Hematopoietic multipotent progenitor cell treated with erythropoietin and hydrocortisone succinate and interleukin-3 and kit ligand, for 15 days (in vitro differentiated cells): ENCODE measurements around the gene LRG1.
"Not testable (repeated sequence)": the region's sequence is repeated elsewhere in the genome, so short reads cannot be mapped to it uniquely, and the experiment has no call there.

Experiments
- DNase-seq: peaks from one replicate; pipeline ENCODE4 v3.0.0-alpha.2; 2015; ENCODE audit warnings: low spot score

LRG1 gene

DNA sequence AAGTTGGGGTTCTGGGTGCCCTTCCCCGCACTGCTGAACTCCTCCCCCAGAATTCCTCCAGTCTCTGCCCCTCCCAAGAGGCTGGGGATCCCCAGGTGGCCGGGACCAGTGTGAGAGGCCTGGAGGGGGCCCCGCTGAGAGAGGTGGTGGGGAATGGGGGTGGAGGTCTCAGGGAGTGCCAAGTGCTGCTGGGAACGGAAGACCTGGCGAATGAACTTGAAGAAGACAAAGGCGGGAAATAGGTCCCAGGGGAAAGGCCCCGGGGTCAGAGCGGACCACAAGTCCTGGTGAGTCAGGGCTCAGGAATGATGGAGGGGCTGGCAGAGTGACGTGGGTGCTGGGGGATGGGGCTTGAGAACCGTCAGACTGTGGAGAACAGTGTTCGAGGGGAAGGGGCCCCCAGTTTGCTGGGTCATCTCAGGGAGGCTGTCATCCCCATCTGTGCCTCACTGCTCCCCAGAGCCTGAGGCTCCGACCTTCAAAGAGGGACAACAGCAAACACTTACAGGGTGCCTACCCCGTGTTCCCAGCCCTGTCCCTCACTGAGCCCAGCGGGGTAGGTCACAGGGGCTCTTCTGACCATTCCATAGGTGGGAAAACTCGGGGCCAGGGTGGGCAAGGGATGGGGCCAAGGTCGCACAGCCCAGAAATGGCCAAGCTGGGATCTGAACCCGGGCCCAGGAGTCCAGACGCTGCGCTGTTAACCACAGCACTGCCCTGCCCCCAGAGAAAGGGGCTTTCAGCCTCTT is 35.6 kb upstream of the LRG1 start:
- no peak for DNase-seq

DNA sequence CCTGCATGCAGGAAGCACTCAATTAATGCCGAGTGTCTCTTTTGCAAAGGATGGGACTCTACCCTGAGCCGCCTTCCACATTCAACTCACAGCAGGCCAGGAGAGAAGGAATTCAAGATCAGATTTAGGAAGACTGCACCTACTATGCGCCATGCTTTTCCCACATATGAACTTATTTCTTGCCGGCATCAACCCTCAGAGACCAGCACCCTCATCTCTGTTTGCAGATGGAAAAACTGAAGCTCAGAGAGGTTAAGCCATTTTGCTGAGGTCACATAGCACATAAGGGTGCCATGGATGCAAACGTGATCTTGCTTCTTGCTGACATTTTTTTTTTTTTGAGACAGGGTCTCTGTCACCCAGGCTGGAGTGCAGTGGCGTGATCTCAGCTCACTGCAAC is 33.8 kb upstream of the LRG1 start:
- no peak for DNase-seq

DNA sequence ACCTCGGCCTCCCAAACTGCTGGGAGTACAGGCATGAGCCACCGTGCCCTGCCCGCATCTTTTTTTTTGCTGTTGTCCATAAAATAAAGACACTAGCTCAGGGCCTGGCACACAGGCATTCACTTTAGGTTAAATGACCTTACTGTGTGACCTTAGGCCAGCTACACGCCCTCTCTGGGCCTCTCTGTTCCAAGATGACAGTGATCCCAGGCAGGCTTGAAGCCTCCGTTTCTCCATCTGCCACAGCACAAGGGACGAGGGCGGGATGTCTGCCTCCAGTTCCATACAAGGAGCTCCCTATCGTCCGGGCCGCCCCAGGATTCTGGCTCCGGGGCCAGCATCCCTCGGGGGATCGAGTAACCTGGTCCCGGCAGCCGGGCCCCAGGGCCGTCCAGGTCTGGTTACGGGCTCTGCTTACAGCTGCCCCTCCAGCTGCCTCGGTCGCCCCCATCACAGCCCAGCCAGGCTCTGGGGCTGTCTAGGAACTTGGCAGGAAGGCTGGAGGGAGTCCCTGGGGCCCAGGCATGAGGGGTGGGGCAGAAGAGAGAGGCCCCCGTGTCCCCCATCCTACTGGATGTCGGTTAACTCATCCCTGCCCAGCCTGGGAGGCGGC is 31.6 kb upstream of the LRG1 start:
- DNase-seq: no peak

DNA sequence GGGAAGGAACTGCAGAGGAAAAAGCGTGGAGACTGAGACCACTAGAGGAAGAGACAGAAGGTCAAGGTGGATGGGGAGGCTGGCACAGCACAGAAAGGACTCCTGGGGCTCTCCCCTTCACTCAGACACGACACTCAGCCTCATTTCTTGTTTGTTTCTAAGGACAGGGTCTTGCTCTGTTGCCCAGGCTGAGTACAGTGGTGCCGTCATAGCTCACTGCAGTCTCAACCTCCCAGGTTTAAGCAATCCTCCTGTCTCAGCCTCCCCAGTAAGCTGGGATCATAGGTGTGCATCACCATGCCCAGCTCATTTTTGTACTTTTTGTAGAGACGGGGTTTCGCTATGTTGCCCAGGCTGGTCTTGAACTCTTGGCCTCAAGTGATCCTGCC is 31.1 kb upstream of the LRG1 start:
- DNase-seq: no peak

DNA sequence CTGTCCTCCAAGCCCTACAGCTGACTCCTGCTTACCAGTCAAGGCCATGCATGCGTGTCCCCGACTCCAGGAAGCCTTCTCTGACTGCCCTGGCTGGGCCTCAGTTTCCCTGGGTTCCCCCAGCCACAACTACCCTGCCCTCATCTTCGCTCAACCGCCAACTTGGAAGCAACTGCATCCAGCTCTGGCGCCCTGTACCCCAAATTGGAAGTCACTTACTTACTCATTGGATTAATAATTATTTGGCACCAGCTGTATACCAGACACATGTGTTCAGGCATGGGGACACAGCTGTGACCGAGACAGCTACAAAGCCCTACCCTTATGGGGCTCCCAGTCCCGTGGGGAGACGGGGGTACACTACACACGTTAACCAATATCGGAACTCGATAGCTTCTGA is 30.6 kb upstream of the LRG1 start:
- no peak for DNase-seq

DNA sequence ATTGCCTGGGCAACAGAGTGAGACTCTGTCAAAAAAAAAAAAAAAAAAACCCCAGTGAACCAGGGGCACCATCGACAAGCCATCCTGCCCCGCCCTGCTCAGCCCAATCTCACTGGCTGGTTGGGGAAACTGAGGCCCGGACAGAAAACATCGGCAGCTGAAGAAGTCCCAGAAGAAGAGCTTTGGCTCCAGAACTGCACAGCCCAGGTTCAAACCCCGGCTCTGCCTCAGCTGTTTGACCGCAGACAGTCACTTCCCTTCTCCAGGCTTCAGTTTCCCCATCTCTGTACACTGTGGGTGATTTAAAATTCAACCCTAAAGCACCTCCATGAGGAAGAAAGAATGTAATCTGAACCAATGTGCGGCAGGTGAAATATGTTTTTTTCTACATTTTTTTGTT is 29.1 kb upstream of the LRG1 start:
- no peak for DNase-seq

DNA sequence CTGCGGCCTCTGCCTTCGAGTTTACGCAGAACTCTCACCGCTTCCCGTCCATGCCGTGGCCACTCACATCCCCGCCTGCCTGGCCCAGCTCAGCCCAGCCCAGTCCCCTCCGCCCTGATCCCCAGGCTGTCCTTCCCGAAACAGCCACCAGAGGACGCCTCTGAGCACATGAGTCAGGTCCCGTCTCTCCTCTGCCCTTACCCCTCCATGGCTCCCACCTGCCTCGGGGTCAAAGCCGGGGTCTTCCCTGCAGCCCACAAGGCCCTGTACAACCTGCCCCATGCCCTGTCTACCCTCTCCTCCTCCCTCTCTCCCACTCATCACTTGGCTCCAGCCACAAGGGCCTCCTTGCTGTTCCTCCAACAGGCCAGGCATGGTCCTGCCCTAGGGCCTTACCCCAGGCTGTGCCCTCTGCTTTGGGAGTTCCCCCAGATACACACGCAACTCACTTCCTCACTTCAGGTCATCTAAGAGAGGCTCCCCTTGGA is 27.8 kb upstream of the LRG1 start:
- peak; percentile 61 for DNase-seq

DNA sequence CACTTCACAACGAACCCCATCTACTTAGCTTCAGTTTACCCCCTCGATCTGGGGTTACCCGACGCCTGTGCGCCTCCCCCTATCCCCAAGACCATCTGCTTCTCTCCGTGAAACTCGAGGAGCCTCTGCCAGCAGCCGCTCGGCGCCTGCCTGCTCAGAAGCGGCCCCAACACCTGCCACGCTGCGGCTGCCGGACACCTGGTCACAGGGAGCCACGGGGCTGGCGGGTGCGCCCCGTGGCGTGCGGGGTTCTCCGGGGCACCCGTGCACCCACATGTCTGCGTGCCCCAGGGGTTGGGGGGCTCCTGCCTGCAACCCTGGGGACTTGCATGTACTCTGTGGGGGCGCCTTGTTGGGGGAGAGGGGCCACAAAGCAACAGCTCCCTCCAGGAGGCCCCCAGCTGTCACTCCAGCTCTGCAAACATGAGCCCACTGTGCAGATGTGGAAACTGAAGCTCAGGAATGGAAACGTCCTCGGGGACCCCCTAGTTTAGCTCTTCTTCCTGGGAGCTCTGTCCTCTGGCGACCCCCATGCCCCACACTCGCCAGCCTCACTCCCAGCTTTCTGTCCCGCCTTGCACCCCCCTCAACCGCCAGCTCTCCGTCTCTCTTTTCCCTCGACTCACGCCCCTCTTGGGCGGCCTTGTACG is 26.7 kb upstream of the LRG1 start:
- no peak for DNase-seq

DNA sequence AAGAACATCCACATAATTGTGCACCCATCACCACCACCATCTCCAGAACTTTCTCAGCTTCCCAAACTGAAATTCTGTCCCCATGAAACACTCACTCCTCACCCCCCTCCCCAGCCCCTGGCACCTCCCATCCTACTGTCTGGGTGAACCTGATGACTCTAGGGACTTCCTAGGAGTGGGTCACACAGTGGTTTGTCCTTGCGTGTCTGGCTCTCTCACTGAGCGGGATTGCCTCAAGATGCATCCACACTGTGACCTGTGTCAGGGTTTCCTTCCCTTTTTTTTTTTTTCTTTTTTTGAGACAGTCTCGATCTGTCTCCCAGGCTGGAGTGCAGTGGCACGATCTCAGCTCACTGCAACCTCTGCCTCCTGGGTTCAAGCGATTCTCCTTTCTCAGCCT is 23.7 kb upstream of the LRG1 start:
- not testable (repeated sequence) for DNase-seq

DNA sequence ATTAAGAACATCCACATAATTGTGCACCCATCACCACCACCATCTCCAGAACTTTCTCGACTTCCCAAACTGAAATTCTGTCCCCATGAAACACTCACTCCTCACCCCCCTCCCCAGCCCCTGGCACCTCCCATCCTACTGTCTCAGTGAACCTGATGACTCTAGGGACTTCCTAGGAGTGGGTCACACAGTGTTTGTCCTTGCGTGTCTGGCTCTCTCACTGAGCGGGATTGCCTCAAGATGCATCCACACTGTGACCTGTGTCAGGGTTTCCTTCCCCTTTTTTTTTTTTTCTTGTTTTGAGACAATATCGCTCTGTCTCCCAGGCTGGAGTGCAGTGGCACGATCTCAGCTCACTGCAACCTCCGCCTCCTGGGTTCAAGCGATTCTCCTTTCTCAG is 22.2 kb upstream of the LRG1 start:
- DNase-seq: not testable (repeated sequence)

DNA sequence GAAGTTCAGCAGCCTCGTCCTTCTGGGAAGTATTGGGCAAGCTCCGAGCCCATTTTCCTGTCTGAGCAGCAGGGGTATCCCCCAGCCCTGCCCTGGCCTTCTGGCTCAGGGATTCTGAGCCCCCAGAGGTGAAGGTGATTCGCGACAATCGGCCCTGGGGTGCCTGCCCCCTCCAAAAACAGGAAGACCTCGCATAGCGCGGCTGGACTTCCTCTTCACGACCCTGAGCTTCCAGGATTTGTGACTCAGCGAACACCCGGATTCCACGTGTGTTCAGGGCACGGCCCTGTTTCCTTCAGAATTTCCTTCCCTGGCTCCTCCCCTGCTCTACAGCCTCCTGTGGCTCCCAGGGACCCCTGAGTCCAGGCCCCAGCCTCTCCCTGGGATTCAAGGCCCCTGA is 19.7 kb upstream of the LRG1 start, which contains the start of gene SEMA6B:
TSS of gene SEMA6B (minus strand) at position 116 of the 400 bp plus-strand sequence. CDS start 1,227 bp downstream, outside the sequence.
- no peak for DNase-seq

DNA sequence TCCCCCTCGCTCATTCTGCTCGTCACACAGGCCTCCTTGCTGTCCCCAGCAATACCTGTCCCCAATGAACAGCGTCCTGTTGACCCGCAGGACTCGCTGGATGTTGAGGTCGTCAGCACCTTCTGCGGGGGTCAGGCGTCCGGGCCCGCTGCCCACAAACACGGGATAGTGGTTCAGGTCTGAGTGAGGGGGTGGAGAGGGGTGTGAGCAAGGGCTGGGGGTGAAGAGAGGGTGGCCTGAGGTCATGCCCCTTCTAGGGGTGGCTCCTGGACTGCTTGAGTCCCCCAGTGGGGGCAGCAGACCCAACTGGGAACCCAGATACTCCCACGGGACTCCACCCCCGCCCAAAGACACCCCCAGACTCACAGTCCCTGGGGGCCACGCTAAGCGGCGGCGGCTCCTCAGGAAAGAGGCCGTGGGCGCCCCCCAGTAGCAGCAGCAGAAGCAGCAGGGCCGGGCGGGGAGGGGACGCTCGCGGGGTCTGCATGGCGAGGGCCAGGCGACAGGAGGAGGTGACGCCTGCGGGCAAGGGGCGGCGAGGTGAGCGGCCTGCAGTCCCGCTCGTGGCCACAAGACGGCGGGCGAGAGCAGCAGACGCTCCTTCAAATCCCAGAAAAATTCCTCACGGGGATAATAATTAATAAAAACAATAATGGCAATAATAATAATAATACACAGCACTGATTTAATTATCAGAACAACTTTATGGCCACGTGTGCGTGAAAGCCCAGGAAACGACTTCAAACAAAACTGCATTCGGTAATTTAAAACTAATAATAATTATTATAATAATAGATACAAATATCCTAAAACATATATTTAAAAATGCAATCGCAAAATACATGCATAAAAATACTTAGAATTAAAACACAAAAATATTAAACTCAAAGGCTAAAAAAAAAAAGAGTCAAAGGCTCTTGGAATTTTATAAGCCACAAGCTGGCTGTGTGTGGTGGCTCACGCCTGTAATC is 18.4 kb upstream of the LRG1 start:
- DNase-seq: peak; percentile 47

DNA sequence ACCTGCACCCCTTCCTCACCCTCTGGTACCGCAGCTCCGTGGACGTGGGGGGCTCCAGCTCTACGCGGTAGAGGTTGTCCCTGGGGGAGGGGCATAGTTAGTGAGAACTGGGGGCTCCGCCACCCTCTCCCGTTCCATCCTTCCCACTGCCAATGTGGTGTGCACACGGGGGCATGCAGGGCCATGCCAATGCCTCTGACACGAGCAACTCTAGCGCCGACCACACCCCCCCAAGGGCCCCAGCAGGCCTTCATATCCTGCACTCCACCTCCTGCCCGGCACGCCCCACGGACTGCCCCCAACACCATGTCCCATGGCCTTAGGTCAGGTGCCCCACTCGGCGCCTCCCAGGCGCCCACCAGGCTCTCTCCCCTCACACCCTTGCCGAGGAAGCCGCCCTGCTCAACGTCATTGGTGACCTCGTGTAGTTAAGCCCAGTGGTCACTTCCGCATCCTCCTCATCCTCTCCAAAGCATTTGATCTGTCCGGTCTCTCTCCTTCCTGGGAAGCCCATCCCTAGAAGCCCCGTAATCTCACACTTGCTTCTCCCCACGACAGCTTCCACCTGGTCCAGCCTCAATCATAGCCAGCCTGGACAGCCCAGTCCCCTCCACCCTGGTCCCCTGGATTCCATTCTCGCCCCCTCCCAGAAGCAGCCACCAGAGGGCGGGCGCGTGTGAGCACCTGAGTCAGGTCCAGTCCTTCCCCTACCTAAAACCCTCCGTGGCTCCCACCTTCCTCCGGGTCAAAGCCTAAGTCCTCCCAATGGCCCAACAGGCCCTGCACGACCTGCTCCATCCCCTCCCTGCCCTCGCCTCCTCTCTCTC is 17.5 kb upstream of the LRG1 start:
- peak; percentile 16 for DNase-seq

DNA sequence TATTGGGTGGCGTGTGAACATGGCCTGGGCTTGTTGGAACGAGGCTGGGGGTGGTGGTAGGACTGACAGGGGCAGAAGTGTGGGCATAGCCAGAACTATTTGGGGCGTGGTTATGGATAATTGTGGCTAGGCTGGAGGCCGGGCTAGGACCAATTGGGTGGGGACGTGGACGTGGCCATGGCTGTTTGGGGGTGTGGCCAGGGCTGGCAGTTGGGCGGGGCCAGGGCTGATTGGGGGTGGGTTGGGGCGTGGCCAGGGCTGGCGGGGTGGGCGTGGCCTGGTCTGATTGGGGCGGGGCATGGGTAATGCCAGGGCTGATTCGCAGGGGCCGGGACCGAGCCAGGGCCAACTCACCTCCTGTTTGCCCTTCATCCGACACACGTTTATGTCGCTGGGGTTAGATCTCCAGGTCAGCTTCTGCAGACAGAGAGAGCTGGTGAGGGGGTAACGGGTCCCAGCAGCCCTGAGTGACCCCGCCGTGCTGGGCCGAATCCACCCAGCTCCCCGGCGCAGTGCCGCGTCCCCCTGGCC is 16.8 kb upstream of the LRG1 start:
- DNase-seq: peak; percentile 76

DNA sequence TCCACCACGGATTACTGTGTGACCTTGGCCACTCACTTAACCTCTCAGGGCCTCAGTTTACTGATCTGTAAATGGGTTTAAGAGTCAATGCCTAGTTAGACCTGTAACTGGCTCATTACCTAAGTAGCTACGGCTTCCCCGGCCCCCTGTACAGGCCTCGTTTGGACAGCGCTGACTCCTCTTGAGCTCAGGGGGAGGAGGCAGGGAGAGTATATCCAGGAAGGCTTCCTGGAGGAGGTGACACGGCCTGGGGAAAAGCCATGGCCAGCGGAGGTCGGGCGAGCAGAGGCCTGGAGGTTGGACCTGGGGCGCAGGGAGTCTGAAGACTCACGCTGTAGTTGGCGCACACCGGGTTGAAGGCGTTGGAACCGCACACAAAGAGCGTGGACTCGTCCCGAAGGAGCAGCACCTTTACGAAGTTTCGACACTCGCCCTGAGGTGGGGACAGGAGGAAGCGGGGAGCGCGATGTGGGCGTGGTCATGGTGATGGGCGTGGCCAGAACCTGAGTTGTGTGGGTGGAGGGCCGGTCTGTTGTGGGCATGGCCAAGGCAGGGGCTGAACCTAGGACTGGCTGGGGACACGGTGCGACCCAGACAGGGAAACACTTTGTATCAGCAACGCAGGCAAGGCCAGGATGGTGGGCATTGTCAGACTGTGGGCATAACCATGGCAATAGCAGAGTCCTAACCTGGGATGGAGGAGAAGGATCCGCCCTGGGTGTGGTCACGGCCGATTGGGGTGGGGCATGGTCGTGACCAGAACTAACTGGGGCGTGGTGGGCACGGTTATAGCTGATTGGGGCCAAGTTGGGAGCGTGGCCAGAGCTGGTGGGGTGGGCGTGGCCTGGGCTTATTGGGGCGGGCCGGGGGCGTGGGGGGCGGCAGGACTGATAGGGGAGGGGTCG is 16.1 kb upstream of the LRG1 start:
- DNase-seq: peak; percentile 80

DNA sequence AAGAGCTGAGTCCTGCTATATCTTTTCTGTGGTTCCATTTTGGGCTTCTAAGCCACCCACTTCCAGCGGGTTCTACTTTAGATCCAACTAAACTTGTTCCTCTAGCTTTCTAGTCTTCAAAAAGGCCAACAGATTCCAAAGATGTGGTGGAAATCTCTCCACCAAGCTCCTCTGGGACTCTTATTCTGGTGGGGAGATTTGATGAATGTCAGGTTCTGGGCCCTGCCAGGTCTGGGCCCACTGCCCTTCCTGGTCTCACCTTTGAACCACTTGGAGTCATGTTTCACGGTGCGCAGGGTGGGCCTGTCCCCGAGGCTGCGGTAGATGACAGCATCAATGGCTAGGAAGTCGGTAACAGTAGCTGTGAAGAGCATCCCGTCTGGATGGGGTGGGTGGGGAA is 14.9 kb upstream of the LRG1 start:
- DNase-seq: no peak

DNA sequence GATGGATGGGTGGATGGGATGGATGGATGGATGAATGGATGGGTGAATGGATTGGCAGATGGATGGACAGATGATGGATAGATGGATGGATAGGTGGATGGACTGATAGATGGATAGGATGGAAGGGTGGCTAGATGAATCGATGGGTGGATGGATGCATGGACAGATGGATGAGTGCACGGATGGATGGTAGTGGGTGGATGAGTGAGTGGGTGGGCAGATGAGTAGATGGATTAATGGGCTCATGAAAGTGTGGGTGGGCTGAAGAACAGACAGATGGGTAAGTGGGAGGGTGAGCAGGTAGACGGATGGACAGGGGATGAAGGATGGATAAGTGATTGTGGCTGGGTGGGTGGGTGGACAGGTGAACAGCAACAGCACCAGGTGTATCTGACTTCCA is 13.9 kb upstream of the LRG1 start:
- DNase-seq: no peak

DNA sequence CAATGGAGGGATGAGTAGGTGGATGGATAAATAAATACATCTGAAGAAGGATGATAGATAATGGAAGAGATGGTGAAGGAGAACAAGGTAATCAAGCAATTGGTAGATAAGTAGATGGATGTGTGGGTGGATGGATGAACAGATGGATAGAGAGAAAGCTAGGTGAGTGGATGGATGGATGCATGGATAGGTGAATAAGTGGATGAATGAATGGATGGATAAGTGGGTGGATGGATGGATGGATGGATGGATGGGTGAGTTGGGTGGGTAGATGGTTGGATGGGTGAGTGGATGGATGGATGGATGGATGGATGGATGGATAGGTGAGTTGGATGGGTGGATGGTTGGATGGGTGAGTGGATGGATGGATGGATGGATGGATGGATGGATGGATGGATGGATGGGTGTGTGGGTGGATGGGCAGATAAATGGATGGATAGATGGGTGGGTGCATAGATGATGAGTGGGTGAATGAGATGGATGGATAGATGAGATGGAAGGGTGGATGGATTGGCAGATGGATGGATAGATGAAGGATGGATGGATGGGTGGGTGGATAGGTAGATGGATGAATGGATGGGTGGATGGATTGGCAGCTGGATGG is 13.4 kb upstream of the LRG1 start:
- no peak for DNase-seq

DNA sequence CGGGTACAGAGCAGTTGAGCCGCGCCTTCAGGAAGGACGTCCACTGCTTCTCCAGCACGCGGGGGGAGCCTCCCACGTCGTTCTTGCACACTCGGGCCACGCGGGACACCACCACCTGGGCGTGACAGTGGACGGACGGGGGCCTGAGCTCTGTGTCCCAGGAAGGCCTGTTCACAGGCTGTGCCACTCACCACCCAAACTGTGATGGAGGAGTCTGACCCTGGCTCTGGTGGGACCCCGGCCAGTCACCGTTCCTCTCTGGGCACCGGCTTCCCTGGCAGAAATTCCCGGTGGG is 12.6 kb upstream of the LRG1 start:
- DNase-seq: no peak
